ENCODE results near the gene ZNF580. TPM values are rescaled to one million over a fixed set of nuclear protein-coding genes. Genes with fewer than 3 reads are reported as not detected.
A peak's percentile ranks its signal among the peaks of the same experiment; 100 is the strongest.

ZNF580 gene
- total RNA-seq, 1 experiment from 2014 or later = 32.0 TPM

DNA sequence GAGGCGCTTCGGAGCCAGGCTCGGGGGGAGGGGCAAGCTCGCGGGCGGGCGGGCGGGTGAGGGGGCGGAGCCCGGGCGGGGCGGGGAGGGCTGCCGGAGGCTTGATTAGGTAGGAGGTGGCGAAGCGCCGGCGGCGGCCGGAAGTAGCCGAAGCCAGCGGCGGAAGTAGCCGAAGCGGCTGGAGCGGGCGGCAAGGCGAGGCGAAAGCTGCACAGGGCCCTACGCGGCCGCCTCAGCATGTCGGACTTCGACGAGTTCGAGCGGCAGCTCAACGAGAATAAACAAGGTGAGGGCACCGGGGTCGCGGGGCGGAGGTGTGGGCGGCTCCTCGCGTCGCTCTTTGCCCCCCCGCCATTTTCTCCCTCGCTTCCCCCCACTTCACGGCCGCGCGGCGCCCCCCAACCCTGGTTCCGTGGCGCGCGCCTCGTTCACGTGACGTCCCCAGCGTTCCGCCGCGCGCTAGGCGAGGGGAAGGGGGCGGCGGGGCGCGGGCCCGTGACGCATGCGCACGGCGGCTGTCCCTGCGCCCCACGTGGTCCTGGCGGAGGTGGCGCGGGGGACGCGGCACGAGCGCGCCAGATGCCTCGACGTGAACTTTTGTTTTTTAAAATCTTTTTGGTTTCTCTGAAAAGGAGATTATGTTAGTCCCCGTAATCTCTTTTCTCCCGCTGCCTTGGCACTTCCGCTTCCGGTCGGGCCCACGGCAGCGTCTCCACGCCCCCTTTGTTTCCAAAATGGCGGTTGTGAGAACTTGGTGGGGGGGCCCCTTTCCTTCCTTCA, 14.3 kb downstream of the ZNF580 start, which contains the start of gene U2AF2 (continued):
- TF ChIP-seq, protein P1, sequence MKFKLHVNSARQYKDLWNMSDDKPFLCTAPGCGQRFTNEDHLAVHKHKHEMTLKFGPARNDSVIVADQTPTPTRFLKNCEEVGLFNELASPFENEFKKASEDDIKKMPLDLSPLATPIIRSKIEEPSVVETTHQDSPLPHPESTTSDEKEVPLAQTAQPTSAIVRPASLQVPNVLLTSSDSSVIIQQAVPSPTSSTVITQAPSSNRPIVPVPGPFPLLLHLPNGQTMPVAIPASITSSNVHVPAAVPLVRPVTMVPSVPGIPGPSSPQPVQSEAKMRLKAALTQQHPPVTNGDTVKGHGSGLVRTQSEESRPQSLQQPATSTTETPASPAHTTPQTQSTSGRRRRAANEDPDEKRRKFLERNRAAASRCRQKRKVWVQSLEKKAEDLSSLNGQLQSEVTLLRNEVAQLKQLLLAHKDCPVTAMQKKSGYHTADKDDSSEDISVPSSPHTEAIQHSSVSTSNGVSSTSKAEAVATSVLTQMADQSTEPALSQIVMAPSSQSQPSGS (CRISPR knock-in tag; IDR thresholded peaks at IDR 0.05; ENCODE audit: borderline replicate concordance, low read depth) = no peak
- TF ChIP-seq, protein P2, sequence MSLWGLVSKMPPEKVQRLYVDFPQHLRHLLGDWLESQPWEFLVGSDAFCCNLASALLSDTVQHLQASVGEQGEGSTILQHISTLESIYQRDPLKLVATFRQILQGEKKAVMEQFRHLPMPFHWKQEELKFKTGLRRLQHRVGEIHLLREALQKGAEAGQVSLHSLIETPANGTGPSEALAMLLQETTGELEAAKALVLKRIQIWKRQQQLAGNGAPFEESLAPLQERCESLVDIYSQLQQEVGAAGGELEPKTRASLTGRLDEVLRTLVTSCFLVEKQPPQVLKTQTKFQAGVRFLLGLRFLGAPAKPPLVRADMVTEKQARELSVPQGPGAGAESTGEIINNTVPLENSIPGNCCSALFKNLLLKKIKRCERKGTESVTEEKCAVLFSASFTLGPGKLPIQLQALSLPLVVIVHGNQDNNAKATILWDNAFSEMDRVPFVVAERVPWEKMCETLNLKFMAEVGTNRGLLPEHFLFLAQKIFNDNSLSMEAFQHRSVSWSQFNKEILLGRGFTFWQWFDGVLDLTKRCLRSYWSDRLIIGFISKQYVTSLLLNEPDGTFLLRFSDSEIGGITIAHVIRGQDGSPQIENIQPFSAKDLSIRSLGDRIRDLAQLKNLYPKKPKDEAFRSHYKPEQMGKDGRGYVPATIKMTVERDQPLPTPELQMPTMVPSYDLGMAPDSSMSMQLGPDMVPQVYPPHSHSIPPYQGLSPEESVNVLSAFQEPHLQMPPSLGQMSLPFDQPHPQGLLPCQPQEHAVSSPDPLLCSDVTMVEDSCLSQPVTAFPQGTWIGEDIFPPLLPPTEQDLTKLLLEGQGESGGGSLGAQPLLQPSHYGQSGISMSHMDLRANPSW (CRISPR knock-in tag; conservative IDR thresholded peaks at IDR 0.05; ENCODE audit: low read depth) = no peak
- no peak for TF ChIP-seq NFATC4 (CRISPR knock-in tag; IDR thresholded peaks at IDR 0.05)
- TF ChIP-seq, protein P3, sequence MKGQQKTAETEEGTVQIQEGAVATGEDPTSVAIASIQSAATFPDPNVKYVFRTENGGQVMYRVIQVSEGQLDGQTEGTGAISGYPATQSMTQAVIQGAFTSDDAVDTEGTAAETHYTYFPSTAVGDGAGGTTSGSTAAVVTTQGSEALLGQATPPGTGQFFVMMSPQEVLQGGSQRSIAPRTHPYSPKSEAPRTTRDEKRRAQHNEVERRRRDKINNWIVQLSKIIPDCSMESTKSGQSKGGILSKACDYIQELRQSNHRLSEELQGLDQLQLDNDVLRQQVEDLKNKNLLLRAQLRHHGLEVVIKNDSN (CRISPR knock-in tag; IDR thresholded peaks at IDR 0.05) = peak; percentile 86
- no peak for TF ChIP-seq NFE2L1 (CRISPR knock-in tag; IDR thresholded peaks at IDR 0.05)
- TF ChIP-seq, protein P4, sequence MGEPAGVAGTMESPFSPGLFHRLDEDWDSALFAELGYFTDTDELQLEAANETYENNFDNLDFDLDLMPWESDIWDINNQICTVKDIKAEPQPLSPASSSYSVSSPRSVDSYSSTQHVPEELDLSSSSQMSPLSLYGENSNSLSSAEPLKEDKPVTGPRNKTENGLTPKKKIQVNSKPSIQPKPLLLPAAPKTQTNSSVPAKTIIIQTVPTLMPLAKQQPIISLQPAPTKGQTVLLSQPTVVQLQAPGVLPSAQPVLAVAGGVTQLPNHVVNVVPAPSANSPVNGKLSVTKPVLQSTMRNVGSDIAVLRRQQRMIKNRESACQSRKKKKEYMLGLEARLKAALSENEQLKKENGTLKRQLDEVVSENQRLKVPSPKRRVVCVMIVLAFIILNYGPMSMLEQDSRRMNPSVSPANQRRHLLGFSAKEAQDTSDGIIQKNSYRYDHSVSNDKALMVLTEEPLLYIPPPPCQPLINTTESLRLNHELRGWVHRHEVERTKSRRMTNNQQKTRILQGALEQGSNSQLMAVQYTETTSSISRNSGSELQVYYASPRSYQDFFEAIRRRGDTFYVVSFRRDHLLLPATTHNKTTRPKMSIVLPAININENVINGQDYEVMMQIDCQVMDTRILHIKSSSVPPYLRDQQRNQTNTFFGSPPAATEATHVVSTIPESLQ (CRISPR knock-in tag; IDR thresholded peaks at IDR 0.05) = no peak
- no peak for TF ChIP-seq TEAD4 (CRISPR knock-in tag; IDR thresholded peaks at IDR 0.05)
- TF ChIP-seq, protein P5, sequence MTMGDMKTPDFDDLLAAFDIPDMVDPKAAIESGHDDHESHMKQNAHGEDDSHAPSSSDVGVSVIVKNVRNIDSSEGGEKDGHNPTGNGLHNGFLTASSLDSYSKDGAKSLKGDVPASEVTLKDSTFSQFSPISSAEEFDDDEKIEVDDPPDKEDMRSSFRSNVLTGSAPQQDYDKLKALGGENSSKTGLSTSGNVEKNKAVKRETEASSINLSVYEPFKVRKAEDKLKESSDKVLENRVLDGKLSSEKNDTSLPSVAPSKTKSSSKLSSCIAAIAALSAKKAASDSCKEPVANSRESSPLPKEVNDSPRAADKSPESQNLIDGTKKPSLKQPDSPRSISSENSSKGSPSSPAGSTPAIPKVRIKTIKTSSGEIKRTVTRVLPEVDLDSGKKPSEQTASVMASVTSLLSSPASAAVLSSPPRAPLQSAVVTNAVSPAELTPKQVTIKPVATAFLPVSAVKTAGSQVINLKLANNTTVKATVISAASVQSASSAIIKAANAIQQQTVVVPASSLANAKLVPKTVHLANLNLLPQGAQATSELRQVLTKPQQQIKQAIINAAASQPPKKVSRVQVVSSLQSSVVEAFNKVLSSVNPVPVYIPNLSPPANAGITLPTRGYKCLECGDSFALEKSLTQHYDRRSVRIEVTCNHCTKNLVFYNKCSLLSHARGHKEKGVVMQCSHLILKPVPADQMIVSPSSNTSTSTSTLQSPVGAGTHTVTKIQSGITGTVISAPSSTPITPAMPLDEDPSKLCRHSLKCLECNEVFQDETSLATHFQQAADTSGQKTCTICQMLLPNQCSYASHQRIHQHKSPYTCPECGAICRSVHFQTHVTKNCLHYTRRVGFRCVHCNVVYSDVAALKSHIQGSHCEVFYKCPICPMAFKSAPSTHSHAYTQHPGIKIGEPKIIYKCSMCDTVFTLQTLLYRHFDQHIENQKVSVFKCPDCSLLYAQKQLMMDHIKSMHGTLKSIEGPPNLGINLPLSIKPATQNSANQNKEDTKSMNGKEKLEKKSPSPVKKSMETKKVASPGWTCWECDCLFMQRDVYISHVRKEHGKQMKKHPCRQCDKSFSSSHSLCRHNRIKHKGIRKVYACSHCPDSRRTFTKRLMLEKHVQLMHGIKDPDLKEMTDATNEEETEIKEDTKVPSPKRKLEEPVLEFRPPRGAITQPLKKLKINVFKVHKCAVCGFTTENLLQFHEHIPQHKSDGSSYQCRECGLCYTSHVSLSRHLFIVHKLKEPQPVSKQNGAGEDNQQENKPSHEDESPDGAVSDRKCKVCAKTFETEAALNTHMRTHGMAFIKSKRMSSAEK (CRISPR knock-in tag; IDR thresholded peaks at IDR 0.05; ENCODE audit: borderline replicate concordance) = no peak
- no peak for TF ChIP-seq OVOL2 (CRISPR knock-in tag; IDR thresholded peaks at IDR 0.05; ENCODE audit: borderline replicate concordance)
- TF ChIP-seq NFYB (CRISPR knock-in tag; conservative IDR thresholded peaks at IDR 0.05; ENCODE audit: low read depth) = no peak
- TF ChIP-seq, protein P6, sequence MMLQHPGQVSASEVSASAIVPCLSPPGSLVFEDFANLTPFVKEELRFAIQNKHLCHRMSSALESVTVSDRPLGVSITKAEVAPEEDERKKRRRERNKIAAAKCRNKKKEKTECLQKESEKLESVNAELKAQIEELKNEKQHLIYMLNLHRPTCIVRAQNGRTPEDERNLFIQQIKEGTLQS (CRISPR knock-in tag; conservative IDR thresholded peaks at IDR 0.05) = no peak
- TF ChIP-seq, protein P7, sequence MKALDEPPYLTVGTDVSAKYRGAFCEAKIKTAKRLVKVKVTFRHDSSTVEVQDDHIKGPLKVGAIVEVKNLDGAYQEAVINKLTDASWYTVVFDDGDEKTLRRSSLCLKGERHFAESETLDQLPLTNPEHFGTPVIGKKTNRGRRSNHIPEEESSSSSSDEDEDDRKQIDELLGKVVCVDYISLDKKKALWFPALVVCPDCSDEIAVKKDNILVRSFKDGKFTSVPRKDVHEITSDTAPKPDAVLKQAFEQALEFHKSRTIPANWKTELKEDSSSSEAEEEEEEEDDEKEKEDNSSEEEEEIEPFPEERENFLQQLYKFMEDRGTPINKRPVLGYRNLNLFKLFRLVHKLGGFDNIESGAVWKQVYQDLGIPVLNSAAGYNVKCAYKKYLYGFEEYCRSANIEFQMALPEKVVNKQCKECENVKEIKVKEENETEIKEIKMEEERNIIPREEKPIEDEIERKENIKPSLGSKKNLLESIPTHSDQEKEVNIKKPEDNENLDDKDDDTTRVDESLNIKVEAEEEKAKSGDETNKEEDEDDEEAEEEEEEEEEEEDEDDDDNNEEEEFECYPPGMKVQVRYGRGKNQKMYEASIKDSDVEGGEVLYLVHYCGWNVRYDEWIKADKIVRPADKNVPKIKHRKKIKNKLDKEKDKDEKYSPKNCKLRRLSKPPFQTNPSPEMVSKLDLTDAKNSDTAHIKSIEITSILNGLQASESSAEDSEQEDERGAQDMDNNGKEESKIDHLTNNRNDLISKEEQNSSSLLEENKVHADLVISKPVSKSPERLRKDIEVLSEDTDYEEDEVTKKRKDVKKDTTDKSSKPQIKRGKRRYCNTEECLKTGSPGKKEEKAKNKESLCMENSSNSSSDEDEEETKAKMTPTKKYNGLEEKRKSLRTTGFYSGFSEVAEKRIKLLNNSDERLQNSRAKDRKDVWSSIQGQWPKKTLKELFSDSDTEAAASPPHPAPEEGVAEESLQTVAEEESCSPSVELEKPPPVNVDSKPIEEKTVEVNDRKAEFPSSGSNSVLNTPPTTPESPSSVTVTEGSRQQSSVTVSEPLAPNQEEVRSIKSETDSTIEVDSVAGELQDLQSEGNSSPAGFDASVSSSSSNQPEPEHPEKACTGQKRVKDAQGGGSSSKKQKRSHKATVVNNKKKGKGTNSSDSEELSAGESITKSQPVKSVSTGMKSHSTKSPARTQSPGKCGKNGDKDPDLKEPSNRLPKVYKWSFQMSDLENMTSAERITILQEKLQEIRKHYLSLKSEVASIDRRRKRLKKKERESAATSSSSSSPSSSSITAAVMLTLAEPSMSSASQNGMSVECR (CRISPR knock-in tag; IDR thresholded peaks at IDR 0.05; ENCODE audit: borderline replicate concordance) = peak; percentile 47; the same call in 1 of the 2 replicates
- TF ChIP-seq ZNF121 (CRISPR knock-in tag; IDR thresholded peaks at IDR 0.05) = no peak
- TF ChIP-seq, protein P8, sequence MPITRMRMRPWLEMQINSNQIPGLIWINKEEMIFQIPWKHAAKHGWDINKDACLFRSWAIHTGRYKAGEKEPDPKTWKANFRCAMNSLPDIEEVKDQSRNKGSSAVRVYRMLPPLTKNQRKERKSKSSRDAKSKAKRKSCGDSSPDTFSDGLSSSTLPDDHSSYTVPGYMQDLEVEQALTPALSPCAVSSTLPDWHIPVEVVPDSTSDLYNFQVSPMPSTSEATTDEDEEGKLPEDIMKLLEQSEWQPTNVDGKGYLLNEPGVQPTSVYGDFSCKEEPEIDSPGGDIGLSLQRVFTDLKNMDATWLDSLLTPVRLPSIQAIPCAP (CRISPR knock-in tag; IDR thresholded peaks at IDR 0.05) = no peak
- TF ChIP-seq, protein P9, sequence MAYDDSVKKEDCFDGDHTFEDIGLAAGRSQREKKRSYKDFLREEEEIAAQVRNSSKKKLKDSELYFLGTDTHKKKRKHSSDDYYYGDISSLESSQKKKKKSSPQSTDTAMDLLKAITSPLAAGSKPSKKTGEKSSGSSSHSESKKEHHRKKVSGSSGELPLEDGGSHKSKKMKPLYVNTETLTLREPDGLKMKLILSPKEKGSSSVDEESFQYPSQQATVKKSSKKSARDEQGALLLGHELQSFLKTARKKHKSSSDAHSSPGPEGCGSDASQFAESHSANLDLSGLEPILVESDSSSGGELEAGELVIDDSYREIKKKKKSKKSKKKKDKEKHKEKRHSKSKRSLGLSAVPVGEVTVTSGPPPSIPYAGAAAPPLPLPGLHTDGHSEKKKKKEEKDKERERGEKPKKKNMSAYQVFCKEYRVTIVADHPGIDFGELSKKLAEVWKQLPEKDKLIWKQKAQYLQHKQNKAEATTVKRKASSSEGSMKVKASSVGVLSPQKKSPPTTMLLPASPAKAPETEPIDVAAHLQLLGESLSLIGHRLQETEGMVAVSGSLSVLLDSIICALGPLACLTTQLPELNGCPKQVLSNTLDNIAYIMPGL (CRISPR knock-in tag; IDR thresholded peaks at IDR 0.05) = peak; percentile 82; the same call in 1 of the 2 replicates
- TF ChIP-seq ZNF423 (CRISPR knock-in tag; IDR thresholded peaks at IDR 0.05) = no peak
- TF ChIP-seq FOXJ3 (CRISPR knock-in tag; IDR thresholded peaks at IDR 0.05; ENCODE audit: borderline replicate concordance) = no peak
- no peak for TF ChIP-seq RELA (CRISPR knock-in tag; IDR thresholded peaks at IDR 0.05; ENCODE audit: borderline replicate concordance)
- no peak for TF ChIP-seq NR3C1 (CRISPR knock-in tag; conservative IDR thresholded peaks at IDR 0.05; ENCODE audit: low read depth)

Measured in WTC11 (cell line).